GM12878 (cell line): ENCODE measurements around the gene MAP2K7. TPM values are rescaled to one million over a fixed set of nuclear protein-coding genes. Genes with fewer than 3 reads are reported as not detected.

Source experiments
- ATAC-seq: fragments of 200-7000 bp; cut with Tn5 transposase; 3 replicates; pipeline ENCODE4 v1.9.1; 2020; ENCODE audit warnings: mild to moderate bottlenecking, moderate library complexity
- BruUV-seq: library from RNA; stranded (reverse); fragments of 400-500 nt; replicated peaks from 2 replicates; lab custom pipeline; 2021; lab: Mats Ljungman, UMichigan
- CTCF ChIA-PET: fragments of 300-600 bp; sonication (Branson Sonifier 250); formaldehyde crosslinking; extraction: SDS; loops from one replicate; lab custom pipeline; 2021; ENCODE audit warnings: inconsistent platforms; lab: Yijun Ruan, JAX
- POLR2A ChIA-PET: fragments of 350-600 bp; formaldehyde crosslinking; extraction: SDS; loops from one replicate; lab custom pipeline; 2021; ENCODE audit warnings: inconsistent platforms; lab: Charles Lee
- RAD21 ChIA-PET: fragments of 300-600 bp; sonication (Branson Sonifier 250); formaldehyde crosslinking; loops from one replicate; lab custom pipeline; 2023; ENCODE audit warnings: antibody characterized with exemption; ENCODE audit not compliant: unreplicated experiment; lab: Charles Lee
- SMC1A ChIA-PET: fragments of 300-600 bp; sonication (Branson Sonifier 250); formaldehyde crosslinking; loops from one replicate; lab custom pipeline; 2023; ENCODE audit not compliant: unreplicated experiment, uncharacterized antibody; lab: Charles Lee
- DNase-seq: peaks from one replicate; pipeline ENCODE4 v3.0.0-alpha.2; 2011; ENCODE audit warnings: low read depth, low spot score
- FAIRE-seq: peaks from 3 replicates; lab custom pipeline; 2011; peaks lifted over from hg19 to GRCh38; lab: Jason Lieb, UNC
- H2AFZ ChIP-seq: 2 replicates; pipeline ENCODE4 v1.6.0; 2011; ENCODE audit warnings: low read depth, low read length, control low read depth; ENCODE audit not compliant: control insufficient read depth
- H3K27ac ChIP-seq: 2 replicates; pipeline ENCODE4 v1.5.1; 2011; ENCODE audit warnings: control low read depth; ENCODE audit not compliant: control insufficient read depth, insufficient read depth
- H3K27me3 ChIP-seq, 2 experiments: replicated peaks in 1 of 2; 2 replicates each; pipeline versions ENCODE4 v1.6.0 to v1.6.1; 2011; ENCODE audit warnings: low read length in 1 of 2; ENCODE audit not compliant: control insufficient read depth in 2 of 2, insufficient read depth in 2 of 2
- H3K36me3 ChIP-seq, 2 experiments: 2 replicates each; pipeline ENCODE4 v1.5.1; 2011; ENCODE audit warnings: low read length in 1 of 2; ENCODE audit not compliant: control insufficient read depth in 2 of 2, insufficient read depth in 2 of 2
- H3K4me1 ChIP-seq: 2 replicates; pipeline ENCODE4 v1.6.1; 2011; ENCODE audit warnings: mild to moderate bottlenecking, low read length, moderate library complexity, mixed read lengths; ENCODE audit not compliant: control insufficient read depth, insufficient read depth
- H3K4me2 ChIP-seq: 2 replicates; pipeline ENCODE4 v1.6.0; 2011; ENCODE audit warnings: control low read depth; ENCODE audit not compliant: control insufficient read depth, insufficient read depth
- H3K4me3 ChIP-seq: fragments of 200-600 bp; sonication (generic); 2 replicates; pipeline ENCODE4 v1.5.1; 2016
- H3K79me2 ChIP-seq: 2 replicates; pipeline ENCODE4 v1.6.0; 2011; ENCODE audit warnings: low read length; ENCODE audit not compliant: control insufficient read depth, insufficient read depth
- H3K9ac ChIP-seq: 2 replicates; pipeline ENCODE4 v1.8.0; 2011; ENCODE audit warnings: low read length, control low read depth, mixed read lengths; ENCODE audit not compliant: control insufficient read depth, insufficient read depth
- H3K9me3 ChIP-seq: replicated peaks from 3 replicates; pipeline ENCODE4 v1.5.1; 2011; ENCODE audit warnings: mild to moderate bottlenecking, low read length; ENCODE audit not compliant: control insufficient read depth, insufficient read depth
- H4K20me1 ChIP-seq: 2 replicates; pipeline ENCODE4 v1.6.0; 2011; ENCODE audit not compliant: control insufficient read depth, insufficient read depth
- BHLHE40 ChIP-seq, 2 experiments: fragments of 450-650 bp in 1 of 2; IDR thresholded peaks; 2 replicates each; pipeline ENCODE4 v1.6.1; 2011 to 2017; ENCODE audit warnings: low read depth in 2 of 2, borderline replicate concordance in 1 of 2, improper control_type of control experiment in 1 of 2, low read length in 1 of 2, mild to moderate bottlenecking in 1 of 2
- BMI1 ChIP-seq: fragments of 450-650 bp; IDR thresholded peaks from 2 replicates; pipeline ENCODE4 v1.6.1; 2016; ENCODE audit warnings: mild to moderate bottlenecking, moderate library complexity, borderline replicate concordance
- CEBPB ChIP-seq, 2 experiments: fragments of 150-350 bp in 1 of 2; IDR thresholded peaks; 2 replicates each; pipeline ENCODE4 v1.6.1; 2012 to 2014; ENCODE audit warnings: low read depth in 2 of 2, low read length in 2 of 2, borderline replicate concordance in 1 of 2, inconsistent platforms in 1 of 2
- IKZF1 ChIP-seq: fragments of 450-650 bp; conservative IDR thresholded peaks from 2 replicates; pipeline ENCODE4 v1.6.1; 2017; ENCODE audit warnings: antibody characterized with exemption, mild to moderate bottlenecking
- IKZF2 ChIP-seq, 2 experiments: fragments of 450-650 bp; IDR thresholded peaks; 2 replicates each; pipeline ENCODE4 v1.6.1; 2017; ENCODE audit warnings: mild to moderate bottlenecking in 2 of 2, moderate library complexity in 2 of 2
- KLF5 ChIP-seq: fragments of 450-650 bp; IDR thresholded peaks from 2 replicates; pipeline ENCODE4 v1.6.1; 2014; ENCODE audit warnings: mild to moderate bottlenecking; ENCODE audit not compliant: partially characterized antibody
- MXI1 ChIP-seq: fragments of 150-350 bp; IDR thresholded peaks from 2 replicates; pipeline ENCODE4 v1.6.1; 2011; ENCODE audit warnings: low read depth, mild to moderate bottlenecking, inconsistent platforms, low read length, improper control_type of control experiment
- PAX8 ChIP-seq: fragments of 450-650 bp; IDR thresholded peaks from 2 replicates; pipeline ENCODE4 v1.6.1; 2017; ENCODE audit warnings: mild to moderate bottlenecking, moderate library complexity
- POLR2AphosphoS5 ChIP-seq: IDR thresholded peaks from 2 replicates; pipeline ENCODE4 v1.6.1; 2011; ENCODE audit warnings: mild to moderate bottlenecking, low read length, inconsistent platforms
- RUNX3 ChIP-seq: IDR thresholded peaks from 2 replicates; pipeline ENCODE4 v1.6.1; 2012; ENCODE audit warnings: low read length, inconsistent platforms
- SMC3 ChIP-seq: IDR thresholded peaks from 2 replicates; pipeline ENCODE4 v1.6.1; 2011; ENCODE audit warnings: low read length, improper control_type of control experiment, borderline replicate concordance
- SPI1 ChIP-seq: IDR thresholded peaks from 2 replicates; pipeline ENCODE4 v1.6.1; 2011; ENCODE audit warnings: low read depth, mild to moderate bottlenecking, low read length, moderate library complexity, borderline replicate concordance; ENCODE audit not compliant: insufficient read depth
- STAT3 ChIP-seq: IDR thresholded peaks from 2 replicates; pipeline ENCODE4 v1.6.1; 2011; ENCODE audit warnings: low read depth, low read length, improper control_type of control experiment
- SUPT20H ChIP-seq: IDR thresholded peaks from 2 replicates; pipeline ENCODE4 v1.6.1; 2011; ENCODE audit warnings: low read depth, mild to moderate bottlenecking, low read length, moderate library complexity, borderline replicate concordance; ENCODE audit not compliant: control insufficient read depth
- WRNIP1 ChIP-seq: IDR thresholded peaks from 2 replicates; pipeline ENCODE4 v1.6.1; 2011; ENCODE audit warnings: low read depth, low read length, improper control_type of control experiment, borderline replicate concordance
- ZZZ3 ChIP-seq: IDR thresholded peaks from 2 replicates; pipeline ENCODE4 v1.6.1; 2011; ENCODE audit warnings: low read depth; ENCODE audit not compliant: control insufficient read depth, insufficient read length
- WGBS: methylation state at CpG from one replicate; pipeline ENCODE4 v1.1.6; 2016; ENCODE audit warnings: low lambda C conversion rate; ENCODE audit not compliant: insufficient replicate concordance, insufficient coverage; ENCODE audit errors: missing lambda C conversion rate; 5-methylcytosine and 5-hydroxymethylcytosine counted together
- in situ Hi-C: fragments of 300-500 bp; cut with MboI; formaldehyde crosslinking; loops from 9 replicates; pipeline ENCODE4 v1.14.3; 2018; ENCODE audit warnings: mixed read lengths
- intact Hi-C: fragments of 100-400 bp; cut with micrococcal nuclease; formaldehyde crosslinking; loops from one replicate; pipeline ENCODE4 v1.14.2; 2022; ENCODE audit not compliant: unreplicated experiment
- polyA plus RNA-seq, 11 experiments: library from polyadenylated mRNA; depleted of rRNA in 4 of 11; unstranded in 6 of 11; stranded (reverse) in 5 of 11; fragments of >200 nt; fragmentation: Nextera tagmentation in 4 of 11; fragmentation: Illumina TruSeq in 1 of 11; extraction: Ambion mirVana in 4 of 11; extraction: Trizol in 1 of 11; gene quantifications; 1 replicate in 1 of 11; 2 replicates in 10 of 11; pipeline versions ENCODE4 v1.2.1 to v1.2.3, GENCODE V29; 2011 to 2016; ENCODE audit warnings: inconsistent platforms in 2 of 11, missing spikeins in 2 of 11, low read depth in 1 of 11
- total RNA-seq, 4 experiments: library from RNA; depleted of rRNA in 3 of 4; stranded (reverse); fragments of >200 nt in 3 of 4; fragmentation: Illumina TruSeq in 1 of 4; extraction: Trizol in 1 of 4; gene quantifications; 2 replicates each; pipeline versions ENCODE4 v1.2.1 to v1.2.3, GENCODE V29; 2013 to 2021
- TF ChIP-seq, protein P1 (sequence below), 3 experiments: IDR thresholded peaks in 2 of 3; conservative IDR thresholded peaks in 1 of 3; 2 replicates each; pipeline ENCODE4 v1.5.1; 2011; ENCODE audit warnings: low read depth in 3 of 3, low read length in 3 of 3, mild to moderate bottlenecking in 3 of 3, control low read depth in 2 of 3, moderate library complexity in 2 of 3, inconsistent platforms in 1 of 3, mixed read lengths in 1 of 3; ENCODE audit not compliant: control insufficient read depth in 2 of 3, insufficient read depth in 1 of 3; ENCODE audit errors: extremely low read depth in 1 of 3
- TF ChIP-seq, protein P2 (sequence below): IDR thresholded peaks from 2 replicates; pipeline ENCODE4 v1.6.1; 2011; ENCODE audit warnings: borderline replicate concordance, low read depth, mild to moderate bottlenecking, moderate library complexity, mixed read lengths, low read length; ENCODE audit not compliant: insufficient read depth; ENCODE audit errors: extremely low read length

Gene MAP2K7
- total and polyA plus RNA-seq, 10 of the 15 experiments (the other 5 are each of a cell fraction or from before 2014, with no cell fraction given): 0.34 to 32.2 (median 6.7) TPM

DNA sequence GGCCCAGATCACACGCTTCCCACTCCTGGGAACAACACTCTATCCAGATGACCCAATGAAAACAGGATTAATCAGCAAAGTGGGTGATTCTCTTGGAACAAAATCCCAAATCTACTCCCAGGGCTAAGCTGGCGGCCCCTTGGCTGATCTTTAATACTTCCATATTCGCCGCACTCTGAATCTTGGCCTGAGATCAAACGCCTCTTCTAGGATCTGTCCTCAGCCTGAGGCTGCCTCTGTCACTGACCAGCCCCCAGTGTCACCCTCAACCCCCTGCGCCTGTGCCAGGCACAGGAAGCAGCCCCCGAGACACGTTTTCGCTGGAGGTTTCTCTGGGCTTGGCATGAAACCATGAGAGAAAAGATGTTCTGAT lies 24.6 kb downstream of the MAP2K7 start (continued):
- TF ChIP-seq CEBPB (IDR thresholded peaks at IDR 0.05; ENCODE audit: borderline replicate concordance in 1 of 2, low read depth in 2 of 2, low read length in 2 of 2): no peak
- no peak for TF ChIP-seq STAT3
- no peak for TF ChIP-seq SPI1
- TF ChIP-seq ZZZ3: no peak

DNA sequence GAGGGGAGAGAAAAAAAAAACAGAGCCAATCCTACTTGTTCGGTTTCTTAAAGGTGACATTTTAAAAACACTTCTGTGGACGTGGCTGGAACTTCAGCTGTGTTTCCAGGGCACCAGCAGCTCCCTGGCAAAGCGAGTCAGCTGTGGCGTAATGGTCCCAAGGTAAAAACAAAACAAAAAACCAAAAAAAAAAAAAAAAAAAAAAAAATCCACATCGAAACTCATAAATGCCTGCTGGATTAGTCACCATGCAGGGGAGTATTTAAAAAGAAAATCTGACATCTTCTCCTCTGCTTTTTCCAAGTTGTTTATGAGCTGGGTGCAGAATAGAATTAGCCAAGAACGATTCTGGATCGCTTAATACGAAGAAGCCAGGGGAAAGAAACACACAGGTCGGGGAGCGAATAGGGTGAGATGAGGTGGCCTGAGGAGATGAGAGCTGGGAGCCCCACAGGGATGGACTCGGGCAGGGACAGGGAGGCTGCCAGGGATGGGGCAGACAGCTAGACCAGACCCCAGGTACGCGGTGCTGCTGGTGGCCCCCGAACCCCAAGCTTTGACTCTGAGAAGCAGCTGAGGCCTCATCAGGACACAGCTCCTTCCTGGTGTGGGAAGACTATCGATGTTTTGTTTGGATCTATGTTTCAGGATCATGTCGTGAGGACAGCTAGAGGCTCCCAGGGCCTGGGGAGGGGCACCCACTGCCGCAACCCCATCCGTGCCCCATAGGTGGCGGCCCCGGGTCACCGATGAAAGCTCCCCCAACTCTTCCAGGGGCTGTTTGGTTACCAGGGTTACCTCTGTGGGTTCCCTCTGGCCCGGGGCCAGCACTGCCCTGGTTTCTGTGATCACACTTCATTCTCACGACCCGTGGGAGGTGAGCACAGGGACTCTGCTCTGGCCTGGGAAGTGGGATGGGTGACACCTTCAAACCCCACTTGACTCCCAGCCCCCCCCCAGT lies 25.3 kb downstream of the MAP2K7 start:
- Histone ChIP-seq H3K9me3 (no peaks in the 10 kb centered on the region), H3K9ac (no peak overlapping the region), H3K4me1 (no peaks in the 10 kb centered on the region; the same call in 1 of the 2 replicates), H3K4me2 (no peak overlapping the region), H3K36me3 (peaks cover 7 to 33% of the 10 kb centered on the region in 2 experiments; a peak in 3 of 4 replicates), H3K79me2 (no peaks in the 10 kb centered on the region), H3K27me3 (no peaks in the 10 kb centered on the region), H2AFZ (no peak overlapping the region), H4K20me1 (no peaks in the 10 kb centered on the region; the same call in 1 of the 2 replicates), H3K27ac (no peak overlapping the region), H3K4me3 (no peak overlapping the region)
- DNase-seq (no peak), ATAC-seq (peak; percentile 67), FAIRE-seq (no peak)
- POLR2A ChIA-PET: interaction anchor here (0.5 to 1.7 kb wide), 5 partner anchors 8 to 388 kb away, joined by 3 to 6 read pairs (median 4); partner anchors contain the start of gene TIMM44
- intact Hi-C loops: no loop called here
- BruUV-seq: no TSS peak
- WGBS: 83% methylated on average over 23 of the region's 24 CpGs
- in situ Hi-C loops: no loop called here
- SMC1A ChIA-PET: interaction anchor here (1.1 to 2.2 kb wide), 3 partner anchors 13 to 67 kb away, joined by 3 to 10 read pairs (median 4); partner anchors contain the start of gene TIMM44
- CTCF ChIA-PET: interaction anchor here (0.6 to 4.4 kb wide), 12 partner anchors 9 to 305 kb away, joined by 3 to 44 read pairs (median 4); partner anchors contain the start of genes MAP2K7, TIMM44 and TRAPPC5
- RAD21 ChIA-PET: interaction anchor here (0.7 to 2.2 kb wide), 5 partner anchors 9 to 361 kb away, joined by 3 to 11 read pairs (median 5); partner anchors contain the start of genes SNAPC2, STXBP2 and TIMM44
- TF ChIP-seq IKZF2 (IDR thresholded peaks at IDR 0.05) (peak; percentile 20 to 42; a peak in 2 of 4 replicates), RUNX3 (peak; percentile 28; the same call in 1 of the 2 replicates), WRNIP1 (no peak), PAX8 (no peak), KLF5 (no peak), SUPT20H (no peak), SMC3 (peak; percentile 17; the same call in 1 of the 2 replicates), BMI1 (peak; percentile 61; the same call in 1 of the 2 replicates), MXI1 (peak; percentile 64), BHLHE40 (IDR thresholded peaks at IDR 0.05; ENCODE audit: borderline replicate concordance in 1 of 2, low read depth in 2 of 2, low read length in 1 of 2) (peak; percentile 25 to 50; a peak in 1 of 4 replicates), IKZF1 (peak; percentile 46; the same call in 1 of the 2 replicates), POLR2AphosphoS5 (peak; percentile 53; the same call in 1 of the 2 replicates)
- TF ChIP-seq, protein P1, sequence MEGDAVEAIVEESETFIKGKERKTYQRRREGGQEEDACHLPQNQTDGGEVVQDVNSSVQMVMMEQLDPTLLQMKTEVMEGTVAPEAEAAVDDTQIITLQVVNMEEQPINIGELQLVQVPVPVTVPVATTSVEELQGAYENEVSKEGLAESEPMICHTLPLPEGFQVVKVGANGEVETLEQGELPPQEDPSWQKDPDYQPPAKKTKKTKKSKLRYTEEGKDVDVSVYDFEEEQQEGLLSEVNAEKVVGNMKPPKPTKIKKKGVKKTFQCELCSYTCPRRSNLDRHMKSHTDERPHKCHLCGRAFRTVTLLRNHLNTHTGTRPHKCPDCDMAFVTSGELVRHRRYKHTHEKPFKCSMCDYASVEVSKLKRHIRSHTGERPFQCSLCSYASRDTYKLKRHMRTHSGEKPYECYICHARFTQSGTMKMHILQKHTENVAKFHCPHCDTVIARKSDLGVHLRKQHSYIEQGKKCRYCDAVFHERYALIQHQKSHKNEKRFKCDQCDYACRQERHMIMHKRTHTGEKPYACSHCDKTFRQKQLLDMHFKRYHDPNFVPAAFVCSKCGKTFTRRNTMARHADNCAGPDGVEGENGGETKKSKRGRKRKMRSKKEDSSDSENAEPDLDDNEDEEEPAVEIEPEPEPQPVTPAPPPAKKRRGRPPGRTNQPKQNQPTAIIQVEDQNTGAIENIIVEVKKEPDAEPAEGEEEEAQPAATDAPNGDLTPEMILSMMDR (IDR thresholded peaks at IDR 0.05 in 2 of 3, conservative IDR thresholded peaks at IDR 0.05 in 1 of 3; ENCODE audit: control insufficient read depth in 2 of 3, extremely low read depth in 1 of 3, insufficient read depth in 1 of 3, low read depth in 3 of 3, low read length in 3 of 3): peak; percentile 51 to 70 (median 62)
- TF ChIP-seq, protein P2, sequence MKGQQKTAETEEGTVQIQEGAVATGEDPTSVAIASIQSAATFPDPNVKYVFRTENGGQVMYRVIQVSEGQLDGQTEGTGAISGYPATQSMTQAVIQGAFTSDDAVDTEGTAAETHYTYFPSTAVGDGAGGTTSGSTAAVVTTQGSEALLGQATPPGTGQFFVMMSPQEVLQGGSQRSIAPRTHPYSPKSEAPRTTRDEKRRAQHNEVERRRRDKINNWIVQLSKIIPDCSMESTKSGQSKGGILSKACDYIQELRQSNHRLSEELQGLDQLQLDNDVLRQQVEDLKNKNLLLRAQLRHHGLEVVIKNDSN: no peak
